Bronchial epithelial cell (primary cell): Measurements from ENCODE around the gene GNE. TPM values are rescaled to one million over a fixed set of nuclear protein-coding genes. Genes with fewer than 3 reads are reported as not detected.

Experiments used
- DNase-seq: peaks from one replicate; pipeline ENCODE4 v3.0.0-alpha.2; 2010; ENCODE audit warnings: low read depth
- FAIRE-seq: peaks from 2 replicates; lab custom pipeline; 2011; peaks lifted over from hg19 to GRCh38; lab: Jason Lieb, UNC
- H3K27me3 ChIP-seq: 2 replicates; pipeline ENCODE4 v1.5.1; 2011; ENCODE audit warnings: low read length; ENCODE audit not compliant: control insufficient read depth, insufficient read depth
- H3K36me3 ChIP-seq: 2 replicates; pipeline ENCODE4 v1.5.1; 2011; ENCODE audit warnings: low read length; ENCODE audit not compliant: control insufficient read depth, insufficient read depth
- H3K4me3 ChIP-seq: 2 replicates; pipeline ENCODE4 v1.5.1; 2011; ENCODE audit warnings: mild to moderate bottlenecking, low read depth, low read length, control low read depth
- CTCF ChIP-seq: IDR thresholded peaks from 2 replicates; pipeline ENCODE4 v1.5.1; 2011; ENCODE audit warnings: mild to moderate bottlenecking, moderate library complexity, low read length, control low read depth, inconsistent platforms; ENCODE audit not compliant: insufficient read depth, severe bottlenecking
- total RNA-seq: library from RNA; depleted of rRNA; stranded (reverse); fragments of >200 nt; gene quantifications from 2 replicates; pipeline ENCODE4 v1.2.1, GENCODE V29; 2014

The GNE gene
- total RNA-seq, 1 donor from 2014 or later = 14.7 TPM

- FAIRE-seq = no peak
- no peak for DNase-seq
- Histone ChIP-seq H3K36me3 (no peaks in the 10 kb centered on the region), H3K4me3 (no peak overlapping the region), H3K27me3 (peaks cover 1% of the 10 kb centered on the region)
- no peak for TF ChIP-seq CTCF
These were observed 92.5 kb downstream of the GNE start for GRCh38 chr9:36165826-36166167.

GRCh38 chr9:36164989-36165388 lies 93.3 kb downstream of the GNE start:
- H3K4me3 ChIP-seq = no peak overlapping the region
- H3K36me3 ChIP-seq = no peaks in the 10 kb centered on the region
- TF ChIP-seq CTCF = no peak
- peaks cover 1% of the 10 kb centered on the region for H3K27me3 ChIP-seq
- no peak for DNase-seq
- no peak for FAIRE-seq

Other genes with a start within 250 kb of the GNE start
- 1.3 and 1.4 TPM in 2 replicates for gene RECK, start 221.5 kb downstream of the GNE start, total RNA-seq
- gene GLIPR2, start 121.7 kb downstream of the GNE start, total RNA-seq = 0.26 and 1.8 TPM in 2 replicates
- gene CCIN, start 89.1 kb downstream of the GNE start, total RNA-seq = not detected in 2 replicates
- gene CLTA, start 67.5 kb downstream of the GNE start, total RNA-seq = 294 and 335 TPM in 2 replicates
- 5.4 and 5.5 TPM in 2 replicates for gene RNF38, start 141.8 kb upstream of the GNE start, total RNA-seq